Osteocyte (in vitro differentiated cells): ENCODE results near the gene SBF2. TPM values are rescaled to one million over a fixed set of nuclear protein-coding genes. Genes with fewer than 3 reads are reported as not detected.

Source experiments
- DNase-seq: peaks from one replicate; pipeline ENCODE4 v3.0.0; 2021; ENCODE audit warnings: mixed read lengths; ENCODE audit not compliant: unreplicated experiment; ENCODE audit errors: extremely low spot score
- H3K27ac Mint-ChIP-seq: one replicate; pipeline ENCODE4 v1.8.0; 2021; ENCODE audit warnings: mild to moderate bottlenecking, mixed read lengths; ENCODE audit not compliant: unreplicated experiment
- H3K27me3 Mint-ChIP-seq: one replicate; pipeline ENCODE4 v1.8.0; 2021; ENCODE audit warnings: mixed read lengths; ENCODE audit not compliant: unreplicated experiment
- H3K36me3 Mint-ChIP-seq: one replicate; pipeline ENCODE4 v1.8.0; 2021; ENCODE audit warnings: mixed read lengths; ENCODE audit not compliant: unreplicated experiment
- H3K4me1 Mint-ChIP-seq: one replicate; pipeline ENCODE4 v1.8.0; 2021; ENCODE audit warnings: mixed read lengths; ENCODE audit not compliant: unreplicated experiment
- H3K4me3 Mint-ChIP-seq: one replicate; pipeline ENCODE4 v1.8.0; 2021; ENCODE audit warnings: mild to moderate bottlenecking, moderate library complexity, mixed read lengths; ENCODE audit not compliant: unreplicated experiment
- H3K9me3 Mint-ChIP-seq: one replicate; pipeline ENCODE4 v1.8.0; 2021; ENCODE audit warnings: mixed read lengths; ENCODE audit not compliant: unreplicated experiment
- total RNA-seq: library from RNA; stranded (reverse); gene quantifications from 2 replicates; pipeline ENCODE4 v1.2.1, GENCODE V29; 2021
- TF ChIP-seq, protein P1 (sequence below): fragments of 200-600 bp; sonication (generic); IDR thresholded peaks from 2 replicates; pipeline ENCODE4 v1.5.0; 2021; ENCODE audit warnings: antibody characterized with exemption, mild to moderate bottlenecking, moderate library complexity

Gene SBF2
- total RNA-seq, 1 donor from 2014 or later, result 65.2 TPM

DNA sequence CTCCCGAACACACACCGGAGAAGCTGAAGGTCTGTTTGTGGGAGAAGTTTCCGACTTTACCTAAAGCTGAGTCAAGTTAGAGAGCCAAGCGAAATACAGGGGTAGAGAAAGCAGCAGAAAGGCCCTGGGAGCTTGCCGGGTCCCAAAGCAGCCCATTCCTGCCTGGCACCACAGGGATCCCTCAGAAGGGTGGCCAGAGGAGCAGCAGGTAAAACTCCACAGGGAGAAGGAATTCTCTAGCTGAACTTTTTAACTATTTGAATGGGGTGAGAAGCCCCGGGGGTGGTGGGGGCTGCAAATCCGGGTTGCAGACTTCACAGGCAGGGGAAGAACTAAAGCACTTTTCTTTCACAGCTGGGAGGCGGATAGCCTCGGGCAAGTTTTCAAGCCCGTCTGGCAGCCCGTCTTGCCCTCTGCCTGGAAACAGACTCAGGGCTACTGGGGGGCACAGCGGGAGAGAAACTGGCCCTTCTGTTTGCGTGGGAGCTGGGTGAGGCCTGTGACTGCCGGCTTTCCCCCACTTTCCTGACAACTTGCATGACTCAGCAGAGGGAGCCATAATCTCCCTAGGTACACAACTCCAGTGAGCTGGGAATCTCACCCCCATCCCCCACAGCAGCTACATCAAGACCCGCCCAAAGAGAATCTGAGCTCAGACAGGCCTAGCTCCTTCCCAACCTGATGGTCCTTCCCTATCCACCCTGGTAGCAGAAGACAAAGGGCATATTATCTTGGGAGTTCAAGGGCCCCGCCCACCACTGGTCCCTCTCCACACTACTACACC lies 311.0 kb downstream of the SBF2 start:
- Mint-ChIP-seq H3K4me3 (peak overlapping the region; percentile 70), H3K4me1 (peaks cover 49% of the 10 kb centered on the region), H3K27ac (peak overlapping the region; percentile 95), H3K36me3 (peaks cover 45% of the 10 kb centered on the region), H3K9me3 (peaks cover 40% of the 10 kb centered on the region), H3K27me3 (no peaks in the 10 kb centered on the region)
- peak; percentile 93 for DNase-seq
- TF ChIP-seq, protein P1, sequence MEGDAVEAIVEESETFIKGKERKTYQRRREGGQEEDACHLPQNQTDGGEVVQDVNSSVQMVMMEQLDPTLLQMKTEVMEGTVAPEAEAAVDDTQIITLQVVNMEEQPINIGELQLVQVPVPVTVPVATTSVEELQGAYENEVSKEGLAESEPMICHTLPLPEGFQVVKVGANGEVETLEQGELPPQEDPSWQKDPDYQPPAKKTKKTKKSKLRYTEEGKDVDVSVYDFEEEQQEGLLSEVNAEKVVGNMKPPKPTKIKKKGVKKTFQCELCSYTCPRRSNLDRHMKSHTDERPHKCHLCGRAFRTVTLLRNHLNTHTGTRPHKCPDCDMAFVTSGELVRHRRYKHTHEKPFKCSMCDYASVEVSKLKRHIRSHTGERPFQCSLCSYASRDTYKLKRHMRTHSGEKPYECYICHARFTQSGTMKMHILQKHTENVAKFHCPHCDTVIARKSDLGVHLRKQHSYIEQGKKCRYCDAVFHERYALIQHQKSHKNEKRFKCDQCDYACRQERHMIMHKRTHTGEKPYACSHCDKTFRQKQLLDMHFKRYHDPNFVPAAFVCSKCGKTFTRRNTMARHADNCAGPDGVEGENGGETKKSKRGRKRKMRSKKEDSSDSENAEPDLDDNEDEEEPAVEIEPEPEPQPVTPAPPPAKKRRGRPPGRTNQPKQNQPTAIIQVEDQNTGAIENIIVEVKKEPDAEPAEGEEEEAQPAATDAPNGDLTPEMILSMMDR, result peak; percentile 27

DNA sequence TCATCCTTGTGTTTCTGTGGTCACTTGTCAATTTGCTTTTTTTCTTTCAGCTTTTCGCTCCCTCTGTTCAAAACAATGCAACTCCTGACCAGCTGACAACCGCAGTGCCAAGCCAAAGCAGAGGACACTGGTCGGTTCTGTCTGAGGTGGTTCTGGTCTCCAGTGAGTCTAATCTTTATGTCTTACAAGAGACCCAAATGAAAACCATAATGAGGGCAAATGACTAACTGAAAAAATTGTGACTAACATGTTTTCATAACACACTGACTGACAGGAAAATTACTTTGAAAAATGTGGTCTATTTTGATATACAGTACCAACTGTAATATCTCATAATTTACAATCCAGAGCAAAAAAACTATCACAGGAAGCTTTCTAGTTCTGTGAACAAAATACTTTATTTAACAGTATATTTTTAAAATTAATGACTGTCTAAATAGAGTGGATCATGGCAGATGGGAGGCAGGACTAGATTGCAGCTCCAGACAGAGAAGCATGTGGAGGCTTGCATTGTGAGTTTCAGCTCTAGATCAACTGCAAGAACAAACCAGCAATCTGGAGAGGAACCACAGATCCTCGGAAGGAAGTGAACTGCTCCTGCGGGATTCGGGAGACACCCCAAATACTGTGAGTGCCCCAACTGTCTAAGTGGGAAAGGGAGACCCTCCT lies 311.8 kb downstream of the SBF2 start:
- Mint-ChIP-seq H3K4me1 (peaks cover 56% of the 10 kb centered on the region), H3K9me3 (peaks cover 33% of the 10 kb centered on the region), H3K27ac (peak overlapping the region; percentile 95), H3K4me3 (peak overlapping the region; percentile 70), H3K36me3 (peaks cover 40% of the 10 kb centered on the region), H3K27me3 (no peaks in the 10 kb centered on the region)
- DNase-seq, result no peak
- TF ChIP-seq, protein P1, result no peak

DNA sequence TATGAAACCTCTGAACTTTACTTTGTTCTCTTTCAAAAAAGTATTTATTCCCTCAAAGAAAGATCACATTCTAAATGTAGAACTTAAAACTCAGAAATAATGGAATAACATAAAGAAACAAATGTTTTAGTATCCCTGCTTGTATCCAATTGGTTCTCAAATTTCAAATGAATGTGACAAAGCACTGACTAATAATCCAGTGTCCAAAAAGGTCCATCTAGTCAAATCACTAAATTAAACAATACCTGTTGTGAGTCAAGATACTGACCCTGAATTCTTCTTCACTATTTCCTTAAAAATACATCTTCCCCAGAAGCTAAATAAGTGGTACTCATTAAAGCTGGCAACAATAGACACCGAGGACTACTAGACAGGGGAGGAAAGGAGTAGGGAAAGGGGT lies 313.1 kb downstream of the SBF2 start:
- TF ChIP-seq, protein P1, result no peak
- Mint-ChIP-seq H3K4me3 (peak overlapping the region; percentile 70), H3K36me3 (peaks cover 26% of the 10 kb centered on the region), H3K4me1 (peaks cover 59% of the 10 kb centered on the region), H3K27ac (peak overlapping the region; percentile 95), H3K27me3 (no peaks in the 10 kb centered on the region), H3K9me3 (peaks cover 21% of the 10 kb centered on the region)
- no peak for DNase-seq

DNA sequence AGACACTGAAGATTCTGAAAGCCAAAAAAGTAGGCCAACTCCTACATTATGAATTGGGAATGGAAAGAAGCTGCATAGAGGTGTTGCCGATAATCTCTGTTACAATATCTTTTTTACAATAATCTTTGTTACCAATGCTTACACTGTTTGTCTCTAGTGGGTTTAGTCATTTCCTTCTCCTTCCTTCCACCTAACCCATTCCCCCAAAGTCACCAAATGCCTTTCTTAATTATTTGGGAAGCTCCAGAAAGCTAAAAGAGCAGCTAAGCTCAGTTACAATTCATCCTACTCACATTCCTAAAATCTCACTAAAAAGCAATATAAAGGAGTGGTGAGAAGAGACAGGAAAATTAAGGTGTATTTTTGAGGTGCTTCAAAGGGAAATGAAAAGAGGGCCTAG lies 316.5 kb downstream of the SBF2 start:
- H3K27me3 Mint-ChIP-seq, result no peaks in the 10 kb centered on the region
- peak overlapping the region; percentile 65 for H3K27ac Mint-ChIP-seq

More for the DNA sequence above, 316.5 kb downstream of the SBF2 start:
- Mint-ChIP-seq H3K36me3 (peaks cover 13% of the 10 kb centered on the region), H3K4me3 (no peak overlapping the region), H3K9me3 (no peaks in the 10 kb centered on the region), H3K4me1 (peaks cover 64% of the 10 kb centered on the region)
- DNase-seq, result no peak
- TF ChIP-seq, protein P1, result no peak
